ENCODE results near the gene PTPRU.

PTPRU gene

GRCh38 chr1:29281571-29281970, 45.2 kb downstream of the PTPRU start:
- H3K4me3 ChIP-seq (ENCODE audit: extremely low read depth, insufficient read depth, low read length, poor library complexity, severe bottlenecking) = no peak overlapping the region
- no CpG with 5 or more reads among the region's 3 CpGs for WGBS, 2 experiments (ENCODE audit: insufficient coverage in 2 of 2)
- H3K36me3 ChIP-seq (ENCODE audit: control insufficient read depth, insufficient read depth, low read length) = peaks cover 37% of the 10 kb centered on the region
- peaks cover 9% of the 10 kb centered on the region for H3K4me1 ChIP-seq (ENCODE audit: control insufficient read depth, insufficient read depth, low read length, poor library complexity, severe bottlenecking)
- H3K27ac ChIP-seq (ENCODE audit: low read depth, low read length, severe bottlenecking) = no peak overlapping the region
- H3K9me3 ChIP-seq (ENCODE audit: control insufficient read depth, low read length) = no peaks in the 10 kb centered on the region

GRCh38 chr1:29282135-29282923, 46.0 kb downstream of the PTPRU start:
- H3K4me1 ChIP-seq (ENCODE audit: control insufficient read depth, insufficient read depth, low read length, poor library complexity, severe bottlenecking) = peaks cover 9% of the 10 kb centered on the region
- H3K4me3 ChIP-seq (ENCODE audit: extremely low read depth, insufficient read depth, low read length, poor library complexity, severe bottlenecking) = no peak overlapping the region
- H3K36me3 ChIP-seq (ENCODE audit: control insufficient read depth, insufficient read depth, low read length) = peaks cover 34% of the 10 kb centered on the region
- H3K9me3 ChIP-seq (ENCODE audit: control insufficient read depth, low read length) = no peaks in the 10 kb centered on the region
- WGBS, 2 experiments (ENCODE audit: insufficient coverage in 2 of 2) = 88 to 91% methylated on average over 18 of the region's 19 CpGs
- H3K27ac ChIP-seq (ENCODE audit: low read depth, low read length, severe bottlenecking) = no peak overlapping the region

- Histone ChIP-seq H3K4me3 (ENCODE audit: extremely low read depth, insufficient read depth, low read length, poor library complexity, severe bottlenecking) (peak overlapping the region; percentile 14), H3K27ac (ENCODE audit: low read depth, low read length, severe bottlenecking) (peak overlapping the region; percentile 72)
- 6 to 19% methylated on average over 12 to 13 of the region's 16 CpGs for WGBS, 2 experiments (ENCODE audit: insufficient coverage in 2 of 2)
Measured at GRCh38 chr1:29282924-29283803, 46.8 kb downstream of the PTPRU start.

GRCh38 chr1:29283804-29284195, 47.5 kb downstream of the PTPRU start:
- 81 to 82% methylated on average over 9 to 10 of the region's 10 CpGs for WGBS, 2 experiments (ENCODE audit: insufficient coverage in 2 of 2)
- Histone ChIP-seq H3K27ac (ENCODE audit: low read depth, low read length, severe bottlenecking) (peak overlapping the region; percentile 72), H3K9me3 (ENCODE audit: control insufficient read depth, low read length) (no peaks in the 10 kb centered on the region), H3K36me3 (ENCODE audit: control insufficient read depth, insufficient read depth, low read length) (peaks cover 30% of the 10 kb centered on the region), H3K4me3 (ENCODE audit: extremely low read depth, insufficient read depth, low read length, poor library complexity, severe bottlenecking) (peak overlapping the region; percentile 14), H3K4me1 (ENCODE audit: control insufficient read depth, insufficient read depth, low read length, poor library complexity, severe bottlenecking) (peaks cover 9% of the 10 kb centered on the region)

More at GRCh38 chr1:29282924-29283803, 46.8 kb downstream of the PTPRU start:
- peaks cover 9% of the 10 kb centered on the region for H3K4me1 ChIP-seq (ENCODE audit: control insufficient read depth, insufficient read depth, low read length, poor library complexity, severe bottlenecking)
- no peaks in the 10 kb centered on the region for H3K9me3 ChIP-seq (ENCODE audit: control insufficient read depth, low read length)
- H3K36me3 ChIP-seq (ENCODE audit: control insufficient read depth, insufficient read depth, low read length) = peaks cover 37% of the 10 kb centered on the region

GRCh38 chr1:29284286-29284960, 48.1 kb downstream of the PTPRU start:
- no peak overlapping the region for H3K4me3 ChIP-seq (ENCODE audit: extremely low read depth, insufficient read depth, low read length, poor library complexity, severe bottlenecking)
- 97 to 98% methylated on average over 8 of the region's 8 CpGs for WGBS, 2 experiments (ENCODE audit: insufficient coverage in 2 of 2)
- H3K27ac ChIP-seq (ENCODE audit: low read depth, low read length, severe bottlenecking) = no peak overlapping the region
- no peaks in the 10 kb centered on the region for H3K9me3 ChIP-seq (ENCODE audit: control insufficient read depth, low read length)
- peaks cover 25% of the 10 kb centered on the region for H3K36me3 ChIP-seq (ENCODE audit: control insufficient read depth, insufficient read depth, low read length)
- peaks cover 9% of the 10 kb centered on the region for H3K4me1 ChIP-seq (ENCODE audit: control insufficient read depth, insufficient read depth, low read length, poor library complexity, severe bottlenecking)

GRCh38 chr1:29284961-29285560, 48.7 kb downstream of the PTPRU start:
- peaks cover 26% of the 10 kb centered on the region for H3K36me3 ChIP-seq (ENCODE audit: control insufficient read depth, insufficient read depth, low read length)
- H3K27ac ChIP-seq (ENCODE audit: low read depth, low read length, severe bottlenecking) = no peak overlapping the region
- 90 to 97% methylated on average over 3 to 5 of the region's 5 CpGs for WGBS, 2 experiments (ENCODE audit: insufficient coverage in 2 of 2)
- H3K4me3 ChIP-seq (ENCODE audit: extremely low read depth, insufficient read depth, low read length, poor library complexity, severe bottlenecking) = no peak overlapping the region
- H3K4me1 ChIP-seq (ENCODE audit: control insufficient read depth, insufficient read depth, low read length, poor library complexity, severe bottlenecking) = peaks cover 10% of the 10 kb centered on the region
- H3K9me3 ChIP-seq (ENCODE audit: control insufficient read depth, low read length) = no peaks in the 10 kb centered on the region

GRCh38 chr1:29285771-29286170, 49.4 kb downstream of the PTPRU start:
- no peak overlapping the region for H3K27ac ChIP-seq (ENCODE audit: low read depth, low read length, severe bottlenecking)
- H3K4me3 ChIP-seq (ENCODE audit: extremely low read depth, insufficient read depth, low read length, poor library complexity, severe bottlenecking) = no peak overlapping the region
- no peaks in the 10 kb centered on the region for H3K9me3 ChIP-seq (ENCODE audit: control insufficient read depth, low read length)
- 94 to 96% methylated on average over 4 of the region's 7 CpGs for WGBS, 2 experiments (ENCODE audit: insufficient coverage in 2 of 2)
- peaks cover 26% of the 10 kb centered on the region for H3K36me3 ChIP-seq (ENCODE audit: control insufficient read depth, insufficient read depth, low read length)
- H3K4me1 ChIP-seq (ENCODE audit: control insufficient read depth, insufficient read depth, low read length, poor library complexity, severe bottlenecking) = peaks cover 9% of the 10 kb centered on the region

GRCh38 chr1:29286194-29286767, 50.0 kb downstream of the PTPRU start:
- Histone ChIP-seq H3K4me1 (ENCODE audit: control insufficient read depth, insufficient read depth, low read length, poor library complexity, severe bottlenecking) (peaks cover 8% of the 10 kb centered on the region), H3K36me3 (ENCODE audit: control insufficient read depth, insufficient read depth, low read length) (peaks cover 26% of the 10 kb centered on the region), H3K4me3 (ENCODE audit: extremely low read depth, insufficient read depth, low read length, poor library complexity, severe bottlenecking) (no peak overlapping the region), H3K9me3 (ENCODE audit: control insufficient read depth, low read length) (no peaks in the 10 kb centered on the region), H3K27ac (ENCODE audit: low read depth, low read length, severe bottlenecking) (no peak overlapping the region)
- WGBS, 2 experiments (ENCODE audit: insufficient coverage in 2 of 2) = 90 to 92% methylated on average over 1 to 3 of the region's 4 CpGs

GRCh38 chr1:29289493-29289892, 53.2 kb downstream of the PTPRU start:
- WGBS, 2 experiments (ENCODE audit: insufficient coverage in 2 of 2) = 92 to 98% methylated on average over 7 to 11 of the region's 11 CpGs
- Histone ChIP-seq H3K9me3 (ENCODE audit: control insufficient read depth, low read length) (no peaks in the 10 kb centered on the region), H3K4me1 (ENCODE audit: control insufficient read depth, insufficient read depth, low read length, poor library complexity, severe bottlenecking) (peaks cover 5% of the 10 kb centered on the region), H3K36me3 (ENCODE audit: control insufficient read depth, insufficient read depth, low read length) (peaks cover 29% of the 10 kb centered on the region), H3K4me3 (ENCODE audit: extremely low read depth, insufficient read depth, low read length, poor library complexity, severe bottlenecking) (no peak overlapping the region), H3K27ac (ENCODE audit: low read depth, low read length, severe bottlenecking) (no peak overlapping the region)

GRCh38 chr1:29290414-29290985, 54.2 kb downstream of the PTPRU start:
- WGBS, 2 experiments (ENCODE audit: insufficient coverage in 2 of 2) = 89 to 93% methylated on average over 9 to 12 of the region's 12 CpGs
- Histone ChIP-seq H3K9me3 (ENCODE audit: control insufficient read depth, low read length) (no peaks in the 10 kb centered on the region), H3K4me3 (ENCODE audit: extremely low read depth, insufficient read depth, low read length, poor library complexity, severe bottlenecking) (no peak overlapping the region), H3K36me3 (ENCODE audit: control insufficient read depth, insufficient read depth, low read length) (peaks cover 34% of the 10 kb centered on the region), H3K4me1 (ENCODE audit: control insufficient read depth, insufficient read depth, low read length, poor library complexity, severe bottlenecking) (peaks cover 5% of the 10 kb centered on the region), H3K27ac (ENCODE audit: low read depth, low read length, severe bottlenecking) (no peak overlapping the region)

All from mesodermal cell (in vitro differentiated cells).